ENCODE measurements around the gene EP400. TPM values are rescaled to one million over a fixed set of nuclear protein-coding genes. Genes with fewer than 3 reads are reported as not detected.

Gene EP400
- total and polyA plus RNA-seq, 2 of the 4 experiments (the other 2 are of a cell fraction), result 4.3 to 11.4 TPM

DNA sequence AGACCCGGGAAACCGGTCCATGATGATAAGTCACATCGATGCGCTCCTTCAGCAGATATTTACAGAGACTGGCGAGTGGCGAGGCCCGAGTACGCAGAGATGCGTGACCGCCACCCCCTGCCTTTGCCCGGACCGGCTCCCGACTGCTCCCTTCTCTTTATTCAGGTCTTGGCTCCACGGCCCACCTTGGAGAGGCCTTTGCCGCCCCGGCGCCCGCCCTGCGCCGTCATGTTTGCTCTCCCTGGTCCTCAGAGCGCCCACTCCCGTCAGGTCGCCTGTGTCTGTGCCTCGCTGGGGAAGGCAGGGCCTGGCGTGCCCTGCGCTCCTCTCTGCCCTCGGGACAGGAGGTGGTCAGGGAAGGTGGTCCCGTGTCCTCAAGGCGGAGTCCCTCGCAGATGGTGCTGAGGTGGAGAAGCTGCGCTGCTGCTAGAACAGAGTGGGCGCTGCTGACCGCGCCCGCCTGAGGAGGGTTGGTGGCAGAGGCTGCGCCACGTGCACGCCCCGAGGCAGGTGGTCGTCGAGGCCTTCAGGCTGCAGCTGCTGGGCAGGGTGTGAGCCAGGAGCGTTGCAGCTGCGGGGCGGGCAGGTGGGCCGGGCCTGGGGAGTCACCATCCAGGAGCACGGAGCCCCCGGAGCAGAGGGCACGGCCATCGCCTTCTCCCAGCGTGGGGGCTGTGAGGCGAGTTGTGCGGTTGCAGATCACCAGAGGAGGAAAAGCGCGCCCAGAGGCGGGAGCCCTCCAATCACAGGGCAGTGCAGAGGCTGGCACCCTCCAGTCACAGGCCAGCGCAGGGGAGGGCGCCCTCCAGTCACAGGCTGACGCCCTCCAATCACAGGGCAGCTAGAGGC, 167.2 kb downstream of the EP400 start:
- TF ChIP-seq RCOR1 (IDR thresholded peaks at IDR 0.05; ENCODE audit: insufficient replicate concordance, low read length) (no peak), CHD1 (IDR thresholded peaks at IDR 0.05; ENCODE audit: low read depth, low read length) (no peak), RAD21 (IDR thresholded peaks at IDR 0.05; ENCODE audit: low read length) (no peak), RFX5 (IDR thresholded peaks at IDR 0.05; ENCODE audit: low read depth, low read length) (no peak), MAFK (IDR thresholded peaks at IDR 0.05; ENCODE audit: low read depth, low read length) (no peak), NFE2L2 (IDR thresholded peaks at IDR 0.05; ENCODE audit: low read depth, low read length) (no peak), POLR2A (IDR thresholded peaks at IDR 0.05; ENCODE audit: low read depth, low read length) (no peak), FOS (IDR thresholded peaks at IDR 0.05; ENCODE audit: low read depth, low read length) (no peak), CEBPB (IDR thresholded peaks at IDR 0.05; ENCODE audit: low read depth, low read length) (no peak), SMC3 (IDR thresholded peaks at IDR 0.05; ENCODE audit: low read depth, low read length) (no peak)
- TF ChIP-seq, protein P1, sequence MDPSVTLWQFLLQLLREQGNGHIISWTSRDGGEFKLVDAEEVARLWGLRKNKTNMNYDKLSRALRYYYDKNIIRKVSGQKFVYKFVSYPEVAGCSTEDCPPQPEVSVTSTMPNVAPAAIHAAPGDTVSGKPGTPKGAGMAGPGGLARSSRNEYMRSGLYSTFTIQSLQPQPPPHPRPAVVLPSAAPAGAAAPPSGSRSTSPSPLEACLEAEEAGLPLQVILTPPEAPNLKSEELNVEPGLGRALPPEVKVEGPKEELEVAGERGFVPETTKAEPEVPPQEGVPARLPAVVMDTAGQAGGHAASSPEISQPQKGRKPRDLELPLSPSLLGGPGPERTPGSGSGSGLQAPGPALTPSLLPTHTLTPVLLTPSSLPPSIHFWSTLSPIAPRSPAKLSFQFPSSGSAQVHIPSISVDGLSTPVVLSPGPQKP (IDR thresholded peaks at IDR 0.05; ENCODE audit: borderline replicate concordance, low read depth, low read length), result no peak
- TF ChIP-seq, protein P2, sequence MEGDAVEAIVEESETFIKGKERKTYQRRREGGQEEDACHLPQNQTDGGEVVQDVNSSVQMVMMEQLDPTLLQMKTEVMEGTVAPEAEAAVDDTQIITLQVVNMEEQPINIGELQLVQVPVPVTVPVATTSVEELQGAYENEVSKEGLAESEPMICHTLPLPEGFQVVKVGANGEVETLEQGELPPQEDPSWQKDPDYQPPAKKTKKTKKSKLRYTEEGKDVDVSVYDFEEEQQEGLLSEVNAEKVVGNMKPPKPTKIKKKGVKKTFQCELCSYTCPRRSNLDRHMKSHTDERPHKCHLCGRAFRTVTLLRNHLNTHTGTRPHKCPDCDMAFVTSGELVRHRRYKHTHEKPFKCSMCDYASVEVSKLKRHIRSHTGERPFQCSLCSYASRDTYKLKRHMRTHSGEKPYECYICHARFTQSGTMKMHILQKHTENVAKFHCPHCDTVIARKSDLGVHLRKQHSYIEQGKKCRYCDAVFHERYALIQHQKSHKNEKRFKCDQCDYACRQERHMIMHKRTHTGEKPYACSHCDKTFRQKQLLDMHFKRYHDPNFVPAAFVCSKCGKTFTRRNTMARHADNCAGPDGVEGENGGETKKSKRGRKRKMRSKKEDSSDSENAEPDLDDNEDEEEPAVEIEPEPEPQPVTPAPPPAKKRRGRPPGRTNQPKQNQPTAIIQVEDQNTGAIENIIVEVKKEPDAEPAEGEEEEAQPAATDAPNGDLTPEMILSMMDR (conservative IDR thresholded peaks at IDR 0.05; ENCODE audit: low read depth, low read length), result no peak
- TF ChIP-seq, protein P3, sequence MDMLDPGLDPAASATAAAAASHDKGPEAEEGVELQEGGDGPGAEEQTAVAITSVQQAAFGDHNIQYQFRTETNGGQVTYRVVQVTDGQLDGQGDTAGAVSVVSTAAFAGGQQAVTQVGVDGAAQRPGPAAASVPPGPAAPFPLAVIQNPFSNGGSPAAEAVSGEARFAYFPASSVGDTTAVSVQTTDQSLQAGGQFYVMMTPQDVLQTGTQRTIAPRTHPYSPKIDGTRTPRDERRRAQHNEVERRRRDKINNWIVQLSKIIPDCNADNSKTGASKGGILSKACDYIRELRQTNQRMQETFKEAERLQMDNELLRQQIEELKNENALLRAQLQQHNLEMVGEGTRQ (IDR thresholded peaks at IDR 0.05; ENCODE audit: low read depth, low read length), result no peak
- Histone ChIP-seq H3K4me3 (ENCODE audit: insufficient read depth, low read depth, low read length) (no peak overlapping the region), H2BK120ac (ENCODE audit: low read depth, low read length) (no peak overlapping the region), H4K20me1 (ENCODE audit: insufficient read depth, low read length) (no peaks in the 10 kb centered on the region), H2BK15ac (ENCODE audit: low read depth, low read length) (no peak overlapping the region), H3K9me1 (ENCODE audit: insufficient read depth, low read length) (no peaks in the 10 kb centered on the region; the same call in 1 of the 2 replicates), H3K27me3 (ENCODE audit: control insufficient read depth, insufficient read depth, low read length) (no peaks in the 10 kb centered on the region), H3K56ac (ENCODE audit: extremely low read depth, insufficient read depth, low read length) (no peak overlapping the region), H3K23ac (ENCODE audit: low read depth, low read length) (no peak overlapping the region), H3K4me1 (ENCODE audit: control insufficient read depth, insufficient read depth, low read length) (no peaks in the 10 kb centered on the region), H2AK9ac (replicated peaks; ENCODE audit: low read depth, low read length, poor library complexity) (no peak overlapping the region), H3K4me2 (ENCODE audit: low read depth, low read length) (no peak overlapping the region), H2AK5ac (ENCODE audit: low read depth, low read length) (no peak overlapping the region), H3K14ac (replicated peaks; ENCODE audit: low read depth, low read length) (no peak overlapping the region), H3K27ac (ENCODE audit: insufficient read depth, low read length) (no peak overlapping the region), H4K8ac (ENCODE audit: low read depth in 2 of 2, low read length in 2 of 2) (no peak overlapping the region), H4K5ac (ENCODE audit: low read depth, low read length) (no peak overlapping the region), H3K18ac (ENCODE audit: low read depth, low read length) (no peak overlapping the region), H3K36me3 (ENCODE audit: control insufficient read depth, insufficient read depth, low read length) (peaks cover 39% of the 10 kb centered on the region), H4K91ac (ENCODE audit: insufficient read depth, low read depth, low read length) (no peak overlapping the region), H3K4ac (ENCODE audit: low read depth, low read length) (no peak overlapping the region), H2BK20ac (ENCODE audit: low read depth, low read length) (no peak overlapping the region), H3K79me1 (ENCODE audit: low read depth in 1 of 2, low read length in 2 of 2) (no peaks in the 10 kb centered on the region), H3K9me3 (ENCODE audit: control insufficient read depth, insufficient read depth, low read length) (no peaks in the 10 kb centered on the region), H2AFZ (replicated peaks; ENCODE audit: low read length, poor library complexity) (no peak overlapping the region), H2BK5ac (ENCODE audit: low read depth, low read length, poor library complexity, severe bottlenecking) (no peak overlapping the region), H3K9ac (ENCODE audit: low read depth, low read length) (no peak overlapping the region)
- ChIA-PET POLR2A (ENCODE audit: unreplicated experiment) (no interaction called here), CTCF (no interaction called here)
- dilution Hi-C loops (cut with HindIII; ENCODE audit: low sequenced_read_pairs, unreplicated experiment) (no loop called here), in situ Hi-C loops (cut with MboI; ENCODE audit: low sequenced_read_pairs) (no loop called here), intact Hi-C loops (cut with micrococcal nuclease) (no loop called here)
- 95% methylated on average over 25 of the region's 58 CpGs; no CpG with 5 or more reads in 1 of the 2 experiments for WGBS, 2 experiments (ENCODE audit: extremely low coverage in 2 of 2, insufficient read length in 1 of 2)
- ATAC-seq (ENCODE audit: low read depth), result no peak
- DNase-seq, result no peak
- no TSS peak for BruUV-seq (replicated peaks)
